ENCODE data around the gene SPRYD3.
"Not testable (repeated sequence)": the region's sequence is repeated elsewhere in the genome, so short reads cannot be mapped to it uniquely, and the experiment has no call there.

Gene SPRYD3

DNA sequence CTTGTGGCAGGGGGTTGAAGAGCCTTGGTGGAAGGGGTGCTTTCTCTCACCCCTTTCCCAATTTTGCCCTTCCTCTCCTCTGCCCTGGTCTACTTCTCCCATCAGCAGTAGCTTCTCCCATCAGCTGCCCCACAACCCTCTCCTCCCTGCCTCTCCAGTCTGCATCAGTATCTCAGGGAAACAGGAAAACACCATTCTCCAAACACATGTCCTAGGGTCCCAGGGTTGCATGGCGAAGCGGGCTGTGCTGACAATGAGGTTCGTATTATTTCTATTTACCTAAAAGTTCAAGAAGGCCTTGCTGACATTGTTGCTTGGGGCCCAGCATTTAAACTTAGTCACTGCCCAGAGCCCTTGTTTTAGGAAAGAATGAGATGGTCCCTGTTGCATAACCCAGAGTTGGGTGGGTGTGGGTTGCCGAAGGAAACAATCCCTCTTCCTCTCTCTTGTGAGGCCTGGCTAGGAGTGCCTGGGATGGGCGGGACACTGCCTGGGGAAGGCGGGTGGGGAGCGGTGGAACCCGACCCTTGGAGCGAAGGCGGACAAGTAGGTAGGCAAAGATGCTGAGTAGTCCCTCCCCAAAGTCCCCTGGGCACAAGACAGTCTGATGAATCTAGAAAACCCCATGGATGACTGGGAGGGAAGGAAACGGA lies 17.0 kb upstream of the SPRYD3 start:
- TF ChIP-seq, protein P1, sequence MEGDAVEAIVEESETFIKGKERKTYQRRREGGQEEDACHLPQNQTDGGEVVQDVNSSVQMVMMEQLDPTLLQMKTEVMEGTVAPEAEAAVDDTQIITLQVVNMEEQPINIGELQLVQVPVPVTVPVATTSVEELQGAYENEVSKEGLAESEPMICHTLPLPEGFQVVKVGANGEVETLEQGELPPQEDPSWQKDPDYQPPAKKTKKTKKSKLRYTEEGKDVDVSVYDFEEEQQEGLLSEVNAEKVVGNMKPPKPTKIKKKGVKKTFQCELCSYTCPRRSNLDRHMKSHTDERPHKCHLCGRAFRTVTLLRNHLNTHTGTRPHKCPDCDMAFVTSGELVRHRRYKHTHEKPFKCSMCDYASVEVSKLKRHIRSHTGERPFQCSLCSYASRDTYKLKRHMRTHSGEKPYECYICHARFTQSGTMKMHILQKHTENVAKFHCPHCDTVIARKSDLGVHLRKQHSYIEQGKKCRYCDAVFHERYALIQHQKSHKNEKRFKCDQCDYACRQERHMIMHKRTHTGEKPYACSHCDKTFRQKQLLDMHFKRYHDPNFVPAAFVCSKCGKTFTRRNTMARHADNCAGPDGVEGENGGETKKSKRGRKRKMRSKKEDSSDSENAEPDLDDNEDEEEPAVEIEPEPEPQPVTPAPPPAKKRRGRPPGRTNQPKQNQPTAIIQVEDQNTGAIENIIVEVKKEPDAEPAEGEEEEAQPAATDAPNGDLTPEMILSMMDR (conservative IDR thresholded peaks at IDR 0.05): no peak
- TF ChIP-seq ZFX (IDR thresholded peaks at IDR 0.05): no peak
- H3K27ac ChIP-seq: no peak overlapping the region

- H3K27ac ChIP-seq: not testable (repeated sequence)
Observed at GRCh38 chr12:53095596-53095895, 16.4 kb upstream of the SPRYD3 start.

DNA sequence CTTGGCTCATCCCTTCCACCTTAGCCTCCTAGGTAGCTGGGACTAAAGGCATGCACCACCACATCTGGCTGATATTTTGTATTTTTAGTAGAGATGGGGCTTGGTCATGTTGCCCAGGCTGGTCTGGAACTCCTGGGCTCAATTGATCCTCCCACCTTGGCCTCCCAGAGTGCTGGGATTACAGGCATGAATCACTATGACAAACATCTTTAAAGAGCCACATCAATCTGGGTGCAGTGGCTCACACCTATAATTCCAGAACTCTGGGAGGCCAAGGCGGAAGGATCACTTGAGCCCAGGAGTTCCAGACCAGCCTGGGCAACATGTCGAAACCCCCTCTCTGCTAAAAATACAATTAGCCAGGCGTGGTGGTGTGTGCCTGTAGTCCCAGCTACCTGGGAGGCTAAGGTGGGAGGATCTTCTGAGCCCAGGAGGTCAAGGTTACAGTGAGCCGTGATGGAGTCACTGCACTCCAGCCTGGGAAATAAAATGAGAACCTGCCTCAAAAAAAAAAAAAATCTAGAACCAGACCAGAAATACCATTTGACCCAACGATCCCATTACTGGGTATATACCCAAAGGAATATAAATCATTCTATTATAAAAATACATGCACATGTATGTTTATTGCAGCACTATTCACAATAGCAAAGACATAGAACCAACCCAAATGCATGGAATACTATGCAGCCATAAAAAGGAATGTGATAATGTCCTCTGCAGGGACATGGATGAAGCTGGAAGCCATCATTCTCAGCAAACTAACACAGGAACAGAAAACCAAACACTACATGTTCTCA lies 15.8 kb upstream of the SPRYD3 start:
- not testable (repeated sequence) for H3K27ac ChIP-seq

GRCh38 chr12:53094394-53094787 lies 15.2 kb upstream of the SPRYD3 start:
- no peak overlapping the region for H3K27ac ChIP-seq
- TF ChIP-seq ZFX (IDR thresholded peaks at IDR 0.05): no peak
- TF ChIP-seq, protein P1 (conservative IDR thresholded peaks at IDR 0.05): no peak

- no peak for TF ChIP-seq ZFX (IDR thresholded peaks at IDR 0.05)
- TF ChIP-seq, protein P1 (conservative IDR thresholded peaks at IDR 0.05): no peak
- H3K27ac ChIP-seq: no peak overlapping the region
Observed at GRCh38 chr12:53093777-53094393, 14.7 kb upstream of the SPRYD3 start.

GRCh38 chr12:53091756-53092155 lies 12.6 kb upstream of the SPRYD3 start:
- H3K27ac ChIP-seq: no peak overlapping the region
- TF ChIP-seq, protein P1 (conservative IDR thresholded peaks at IDR 0.05): no peak
- no peak for TF ChIP-seq ZFX (IDR thresholded peaks at IDR 0.05)

- no peak for TF ChIP-seq ZFX (IDR thresholded peaks at IDR 0.05)
- TF ChIP-seq, protein P1 (conservative IDR thresholded peaks at IDR 0.05): no peak
- H3K27ac ChIP-seq: no peak overlapping the region
Observed at GRCh38 chr12:53090554-53090953, 11.4 kb upstream of the SPRYD3 start.

DNA sequence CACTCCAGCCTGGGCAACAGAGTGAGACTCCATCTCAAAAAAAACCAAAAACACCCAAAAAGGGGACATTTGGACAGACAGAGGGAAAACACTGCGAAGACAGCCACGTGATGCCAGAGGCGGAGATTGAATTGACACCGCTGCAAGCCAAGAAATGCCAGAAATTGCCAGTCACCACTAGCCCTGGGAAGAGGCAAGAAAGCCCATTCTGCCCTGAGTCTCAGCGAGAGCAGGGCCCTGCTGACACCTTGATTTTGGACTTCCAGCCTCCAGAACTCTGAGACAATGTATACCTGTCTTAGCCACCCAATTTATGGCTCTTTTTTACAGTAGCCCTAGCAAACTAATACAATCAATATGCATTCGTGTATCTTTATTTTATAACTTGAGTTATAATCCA lies 10.9 kb upstream of the SPRYD3 start:
- TF ChIP-seq, protein P1 (conservative IDR thresholded peaks at IDR 0.05): no peak
- TF ChIP-seq ZFX (IDR thresholded peaks at IDR 0.05): no peak
- no peak overlapping the region for H3K27ac ChIP-seq

Measured in C4-2B (cell line).